K562 (cell line): ENCODE measurements around the gene ZNRF1.

Experiments
- CTCF ChIP-seq, 3 experiments: IDR thresholded peaks in 2 of 3; conservative IDR thresholded peaks in 1 of 3; 2 replicates each; pipeline ENCODE4 v1.5.1; 2011 to 2012; ENCODE audit warnings: low read length in 3 of 3, mild to moderate bottlenecking in 3 of 3, control low read depth in 2 of 3, improper control_type of control experiment in 1 of 3, inconsistent platforms in 1 of 3, low read depth in 1 of 3, mixed read lengths in 1 of 3, moderate library complexity in 1 of 3; ENCODE audit not compliant: insufficient read depth in 2 of 3
- EZH2 ChIP-seq: IDR thresholded peaks from 2 replicates; pipeline ENCODE4 v1.6.1; 2012; ENCODE audit warnings: low read depth, mild to moderate bottlenecking, inconsistent platforms, low read length, borderline replicate concordance
- NR2F6 ChIP-seq: fragments of 450-650 bp; formaldehyde crosslinking; IDR thresholded peaks from 2 replicates; pipeline ENCODE4 v1.4.0; 2020; ENCODE audit warnings: mild to moderate bottlenecking
- TCF3 ChIP-seq: sonication (generic); formaldehyde crosslinking; IDR thresholded peaks from 2 replicates; pipeline ENCODE4 v1.4.0; 2020; ENCODE audit warnings: mild to moderate bottlenecking, missing genetic modification reagents
- ZBTB17 ChIP-seq: fragments of 450-650 bp; formaldehyde crosslinking; IDR thresholded peaks from 2 replicates; pipeline ENCODE4 v1.4.0; 2020; ENCODE audit warnings: mild to moderate bottlenecking
- TF ChIP-seq, protein P1 (sequence below): sonication (generic); formaldehyde crosslinking; IDR thresholded peaks from 2 replicates; pipeline ENCODE4 v1.8.1; 2022; ENCODE audit warnings: missing genetic modification reagents

DNA sequence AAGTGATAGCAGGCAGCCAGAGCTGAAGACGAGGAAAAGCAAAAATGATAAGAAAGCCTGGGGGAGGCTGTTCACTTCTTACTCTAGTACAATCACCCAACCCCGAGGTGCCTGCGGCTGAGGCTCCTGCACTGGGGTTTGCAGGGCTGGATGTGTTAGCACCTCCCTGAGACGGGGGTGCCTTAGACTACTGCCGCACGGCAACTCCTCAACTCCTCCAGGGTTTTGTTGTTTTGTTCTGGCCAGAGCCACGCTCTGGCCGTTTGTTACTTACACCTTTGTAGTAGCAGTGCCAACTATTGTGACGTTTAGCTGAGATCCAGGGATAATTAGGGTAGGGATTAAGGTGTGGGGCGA, 66.3 kb downstream of the ZNRF1 start:
- TF ChIP-seq CTCF (IDR thresholded peaks at IDR 0.05 in 2 of 3, conservative IDR thresholded peaks at IDR 0.05 in 1 of 3; ENCODE audit: insufficient read depth in 2 of 3, low read depth in 1 of 3, low read length in 3 of 3) (no peak), NR2F6 (CRISPR knock-in tag) (no peak), TCF3 (CRISPR knock-in tag) (no peak), EZH2 (no peak), ZBTB17 (CRISPR knock-in tag) (no peak)
- TF ChIP-seq, protein P1, sequence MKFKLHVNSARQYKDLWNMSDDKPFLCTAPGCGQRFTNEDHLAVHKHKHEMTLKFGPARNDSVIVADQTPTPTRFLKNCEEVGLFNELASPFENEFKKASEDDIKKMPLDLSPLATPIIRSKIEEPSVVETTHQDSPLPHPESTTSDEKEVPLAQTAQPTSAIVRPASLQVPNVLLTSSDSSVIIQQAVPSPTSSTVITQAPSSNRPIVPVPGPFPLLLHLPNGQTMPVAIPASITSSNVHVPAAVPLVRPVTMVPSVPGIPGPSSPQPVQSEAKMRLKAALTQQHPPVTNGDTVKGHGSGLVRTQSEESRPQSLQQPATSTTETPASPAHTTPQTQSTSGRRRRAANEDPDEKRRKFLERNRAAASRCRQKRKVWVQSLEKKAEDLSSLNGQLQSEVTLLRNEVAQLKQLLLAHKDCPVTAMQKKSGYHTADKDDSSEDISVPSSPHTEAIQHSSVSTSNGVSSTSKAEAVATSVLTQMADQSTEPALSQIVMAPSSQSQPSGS (CRISPR knock-in tag), result no peak
